ENCODE results near the gene PPT2. TPM values are rescaled to one million over a fixed set of nuclear protein-coding genes. Genes with fewer than 3 reads are reported as not detected.

The PPT2 gene
- total RNA-seq, 1 experiment from 2014 or later, result 70.9 TPM

DNA sequence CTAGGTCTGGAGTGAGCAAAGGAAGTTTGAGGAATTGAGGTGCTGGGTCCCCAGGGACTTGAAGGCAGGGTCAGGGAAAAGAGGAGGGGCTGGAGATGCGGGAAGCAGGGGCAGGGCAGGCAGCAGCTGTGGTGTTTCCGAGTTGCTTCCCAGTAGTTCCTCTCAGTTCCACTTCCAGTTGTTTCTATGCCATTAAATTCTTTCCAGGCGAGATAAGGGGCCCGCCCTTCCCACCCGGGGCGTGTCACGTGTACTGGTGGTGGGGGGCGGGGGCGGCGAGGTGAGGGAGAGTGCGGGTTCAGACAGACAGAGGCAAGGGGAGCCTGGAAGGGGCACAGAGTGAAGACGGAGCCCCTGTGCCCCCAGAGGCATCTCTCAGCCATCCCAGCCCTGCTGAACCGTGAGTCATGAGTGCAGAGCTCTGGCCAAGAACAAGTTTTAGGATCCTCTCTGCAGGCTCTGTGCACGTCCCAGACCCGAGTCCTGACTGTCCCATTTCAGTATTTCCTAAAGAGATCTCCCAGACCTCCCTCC, 45.8 kb upstream of the PPT2 start:
- H3K27me3 ChIP-seq (replicated peaks; ENCODE audit: insufficient read depth, low read depth, low read length, poor library complexity), result peaks cover 5% of the 10 kb centered on the region
- POLR2A ChIA-PET (ENCODE audit: low non-redundant PET), result no interaction called here
- CTCF ChIA-PET, result interaction anchor here (2.3 kb wide), 1 partner anchor 11 kb away, joined by 6 read pairs; no protein-coding TSS in a partner anchor
- TF ChIP-seq CTCF (conservative IDR thresholded peaks at IDR 0.05; ENCODE audit: low read depth, low read length) (no peak), EZH2 (IDR thresholded peaks at IDR 0.05; ENCODE audit: borderline replicate concordance, low read depth, low read length, poor library complexity, severe bottlenecking) (no peak)
- BruUV-seq (replicated peaks), result no TSS peak
- DNase-seq (ENCODE audit: low spot score), result peak; percentile 40
- intact Hi-C loops (cut with micrococcal nuclease; ENCODE audit: unreplicated experiment), result no loop called here
- peaks cover 14% of the 10 kb centered on the region for H3K4me1 ChIP-seq (ENCODE audit: insufficient read depth, low read length, poor library complexity, severe bottlenecking)
- no peak overlapping the region for H3K4me3 ChIP-seq (ENCODE audit: low read depth, low read length, poor library complexity, severe bottlenecking)
- no peak overlapping the region for H3K27ac ChIP-seq (ENCODE audit: low read depth, low read length, poor library complexity, severe bottlenecking)
- H3K9me3 ChIP-seq (ENCODE audit: low read depth, low read length, poor library complexity, severe bottlenecking), result no peaks in the 10 kb centered on the region
- H3K36me3 ChIP-seq (ENCODE audit: insufficient read depth, low read length, poor library complexity, severe bottlenecking), result no peaks in the 10 kb centered on the region

- intact Hi-C loops (cut with micrococcal nuclease; ENCODE audit: unreplicated experiment), result no loop called here
- peaks cover 14% of the 10 kb centered on the region for H3K4me1 ChIP-seq (ENCODE audit: insufficient read depth, low read length, poor library complexity, severe bottlenecking)
- no TSS peak for BruUV-seq (replicated peaks)
- H3K27ac ChIP-seq (ENCODE audit: low read depth, low read length, poor library complexity, severe bottlenecking), result no peak overlapping the region
- no peaks in the 10 kb centered on the region for H3K36me3 ChIP-seq (ENCODE audit: insufficient read depth, low read length, poor library complexity, severe bottlenecking)
- no peak overlapping the region for H3K4me3 ChIP-seq (ENCODE audit: low read depth, low read length, poor library complexity, severe bottlenecking)
- ChIA-PET POLR2A (ENCODE audit: low non-redundant PET) (no interaction called here), CTCF (interaction anchor here (2.3 kb wide), 1 partner anchor 10 kb away, joined by 6 read pairs; no protein-coding TSS in a partner anchor)
- TF ChIP-seq CTCF (conservative IDR thresholded peaks at IDR 0.05; ENCODE audit: low read depth, low read length) (no peak), EZH2 (IDR thresholded peaks at IDR 0.05; ENCODE audit: borderline replicate concordance, low read depth, low read length, poor library complexity, severe bottlenecking) (no peak)
- H3K27me3 ChIP-seq (replicated peaks; ENCODE audit: insufficient read depth, low read depth, low read length, poor library complexity), result peaks cover 5% of the 10 kb centered on the region
- DNase-seq (ENCODE audit: low spot score), result no peak
- H3K9me3 ChIP-seq (ENCODE audit: low read depth, low read length, poor library complexity, severe bottlenecking), result no peaks in the 10 kb centered on the region
Observed at GRCh38 chr6:32108727-32109113, 45.2 kb upstream of the PPT2 start.

DNA sequence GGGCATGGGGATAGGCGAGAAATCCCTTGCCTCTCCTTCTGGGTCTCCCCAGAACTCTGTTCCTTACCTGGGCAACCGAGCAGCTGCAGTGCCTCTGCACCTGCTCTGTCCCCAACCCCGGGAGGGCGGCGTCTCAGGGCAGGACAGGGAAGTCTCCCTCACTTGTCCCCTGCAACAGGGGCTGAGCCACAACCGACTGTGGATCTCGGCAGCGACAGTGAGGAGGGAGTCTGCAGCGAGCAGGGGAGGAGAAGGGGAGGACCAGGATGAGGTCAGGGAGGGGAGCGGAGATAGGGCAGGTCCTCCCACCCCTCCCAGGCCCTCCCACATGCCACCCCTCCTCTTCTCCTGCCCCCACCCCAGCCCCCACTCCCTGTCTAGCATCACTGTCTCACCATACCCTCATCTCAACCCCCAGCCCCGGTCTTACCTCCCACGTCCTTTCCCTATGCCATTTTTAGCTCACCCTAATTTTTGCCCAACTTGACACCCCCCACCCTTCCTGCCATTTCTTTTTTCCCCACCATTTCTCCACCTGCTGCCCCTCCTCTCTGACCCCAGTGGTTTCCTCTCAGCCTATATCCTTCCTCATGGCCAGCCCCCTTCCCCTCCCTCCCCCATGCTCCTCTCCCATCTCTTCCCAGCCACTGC, 44.7 kb upstream of the PPT2 start, which contains the start of gene TNXB:
Gene TNXB (minus strand): TSS at position 225 of the 651 bp plus-strand sequence. CDS start 11,140 bp downstream, outside the sequence.
- Histone ChIP-seq H3K4me1 (ENCODE audit: insufficient read depth, low read length, poor library complexity, severe bottlenecking) (peaks cover 14% of the 10 kb centered on the region), H3K27ac (ENCODE audit: low read depth, low read length, poor library complexity, severe bottlenecking) (no peak within 1 kb of the TSS), H3K4me3 (ENCODE audit: low read depth, low read length, poor library complexity, severe bottlenecking) (no peak within 1 kb of the TSS), H3K9me3 (ENCODE audit: low read depth, low read length, poor library complexity, severe bottlenecking) (no peaks in the 10 kb centered on the region), H3K27me3 (replicated peaks; ENCODE audit: insufficient read depth, low read depth, low read length, poor library complexity) (peaks cover 5% of the 10 kb centered on the region), H3K36me3 (ENCODE audit: insufficient read depth, low read length, poor library complexity, severe bottlenecking) (no peaks in the 10 kb centered on the region)
- CTCF ChIA-PET, result interaction anchor here (0.6 to 2.3 kb wide), 2 partner anchors 10 to 52 kb away, joined by 6 to 9 read pairs; no protein-coding TSS in a partner anchor
- intact Hi-C loops (cut with micrococcal nuclease; ENCODE audit: unreplicated experiment), result no loop called here
- DNase-seq (ENCODE audit: low spot score), result no peak
- no peak for TF ChIP-seq CTCF (conservative IDR thresholded peaks at IDR 0.05; ENCODE audit: low read depth, low read length)
- TF ChIP-seq EZH2 (IDR thresholded peaks at IDR 0.05; ENCODE audit: borderline replicate concordance, low read depth, low read length, poor library complexity, severe bottlenecking), result no peak
- BruUV-seq (replicated peaks), result no TSS peak
- POLR2A ChIA-PET (ENCODE audit: low non-redundant PET), result interaction anchor here (0.6 to 0.7 kb wide), 2 partner anchors 8 to 568 kb away, joined by 5 to 16 read pairs; no protein-coding TSS in a partner anchor
